Right cardiac atrium (tissue), 5 donors: Measurements from ENCODE around the gene OR9A2. TPM values are rescaled to one million over a fixed set of nuclear protein-coding genes. Genes with fewer than 3 reads are reported as not detected.
A peak's percentile ranks its signal among the peaks of the same experiment; 100 is the strongest.
"Not testable (repeated sequence)": the region's sequence is repeated elsewhere in the genome, so short reads cannot be mapped to it uniquely, and the experiment has no call there.

Experiments used
- ATAC-seq, 2 donors: fragments of 200-7000 bp; cut with Tn5 transposase; one replicate each; pipeline versions ENCODE4 v1.8.0 to v1.9.1; 2020; ENCODE audit warnings: moderate library complexity in 2 of 2, mild to moderate bottlenecking in 1 of 2
- DNase-seq, 3 donors: peaks; one replicate each; pipeline ENCODE4 v3.0.0-alpha.2; 2020
- H3K27ac ChIP-seq: one replicate; pipeline ENCODE4 v1.5.1; 2013; ENCODE audit warnings: mild to moderate bottlenecking, low read length, control low read depth, moderate library complexity
- H3K27me3 ChIP-seq: one replicate; pipeline ENCODE4 v1.6.1; 2013; ENCODE audit not compliant: control insufficient read depth, insufficient read depth
- H3K4me1 ChIP-seq: one replicate; pipeline ENCODE4 v1.6.1; 2013; ENCODE audit warnings: low read length; ENCODE audit not compliant: control insufficient read depth, insufficient read depth
- H3K4me3 ChIP-seq: one replicate; pipeline ENCODE4 v1.5.1; 2013; ENCODE audit warnings: low read length, control low read depth
- H3K9me3 ChIP-seq: one replicate; pipeline ENCODE4 v1.6.1; 2013; ENCODE audit warnings: low read length; ENCODE audit not compliant: control insufficient read depth
- WGBS: extraction: QIAGEN DNeasy Blood & Tissue Kit; methylation state at CpG from one replicate; pipeline ENCODE4 v1.1.7; 2013; 5-methylcytosine and 5-hydroxymethylcytosine counted together
- intact Hi-C, 4 donors: fragments of 100-400 bp; cut with DNase I; formaldehyde crosslinking; loops; one replicate each; pipeline versions ENCODE4 v1.11.0 to v1.14.0; 2022 to 2023
- polyA plus RNA-seq: library from polyadenylated mRNA; stranded (reverse); fragments of 200-250 nt; gene quantifications from one replicate; pipeline ENCODE4 v1.2.3, GENCODE V29; 2013
- total RNA-seq, 4 donors: library from RNA; stranded (reverse); fragmentation: NEBNext Ultra II Directional; extraction: Animal tissue kit (Norgen Biotek cat#: 25700); gene quantifications; one replicate each; pipeline ENCODE4 v1.2.1, GENCODE V29; 2021
- donor health status: healthy with polysubstance abuse.
- donor health status: DM: no; HTN: yes; CAD: no.
- donor health status: DM: no; HTN: no; CAD: no.
- donor health status: DM: no; HTN: yes; CAD: no; lungs with severe emphysema.
- donor health status: DM: yes; HTN: yes; CAD: no.

The OR9A2 gene
- total and polyA plus RNA-seq, 5 donors, result not detected

GRCh38 chr7:143003393-143004051, 23.4 kb downstream of the OR9A2 start:
- 34% methylated on average over 6 of the region's 6 CpGs for WGBS
- ATAC-seq (peak; percentile 47 to 61), DNase-seq (no peak)
- Histone ChIP-seq H3K27ac (no peak overlapping the region), H3K4me3 (peak overlapping the region; percentile 16), H3K9me3 (no peaks in the 10 kb centered on the region), H3K27me3 (no peaks in the 10 kb centered on the region), H3K4me1 (no peaks in the 10 kb centered on the region)
- intact Hi-C loops, result loop anchor here in 3 of 4 donors (2.0 to 5.0 kb wide), 2 partner anchors 149 to 151 kb away; partner anchors contain the start of gene EPHB6 (in 1 of the 3)

GRCh38 chr7:143002898-143003297, 24.0 kb downstream of the OR9A2 start:
- H3K9me3 ChIP-seq, result no peaks in the 10 kb centered on the region
- intact Hi-C loops, result loop anchor here in 3 of 4 donors (2.0 to 5.0 kb wide), 2 partner anchors 148 to 151 kb away; partner anchors contain the start of gene EPHB6 (in 1 of the 3)
- peak overlapping the region; percentile 16 for H3K4me3 ChIP-seq
- no peak overlapping the region for H3K27ac ChIP-seq
- WGBS, result 86% methylated on average over 5 of the region's 5 CpGs
- no peak for ATAC-seq
- DNase-seq, result no peak
- no peaks in the 10 kb centered on the region for H3K4me1 ChIP-seq
- H3K27me3 ChIP-seq, result no peaks in the 10 kb centered on the region

GRCh38 chr7:143002106-143002505, 24.8 kb downstream of the OR9A2 start:
- DNase-seq, result no peak
- intact Hi-C loops, result loop anchor here in 3 of 4 donors (2.0 to 5.0 kb wide), 2 partner anchors 147 to 150 kb away; partner anchors contain the start of gene EPHB6 (in 1 of the 3)
- no peak for ATAC-seq
- Histone ChIP-seq H3K4me1 (no peaks in the 10 kb centered on the region), H3K9me3 (no peaks in the 10 kb centered on the region), H3K4me3 (no peak overlapping the region), H3K27me3 (no peaks in the 10 kb centered on the region), H3K27ac (no peak overlapping the region)
- WGBS, result 50% methylated on average over 3 of the region's 3 CpGs

GRCh38 chr7:143000648-143001047, 26.3 kb downstream of the OR9A2 start:
- ATAC-seq (no peak), DNase-seq (no peak)
- Histone ChIP-seq H3K4me1 (no peaks in the 10 kb centered on the region), H3K4me3 (no peak overlapping the region), H3K9me3 (no peaks in the 10 kb centered on the region), H3K27me3 (no peaks in the 10 kb centered on the region), H3K27ac (no peak overlapping the region)
- intact Hi-C loops, result loop anchor here in 2 of 4 donors (5.0 kb wide), 1 partner anchor 148 kb away; no protein-coding TSS in a partner anchor
- 84% methylated on average over 2 of the region's 2 CpGs for WGBS

- no peak for DNase-seq
- ATAC-seq, result no peak
- H3K4me3 ChIP-seq, result no peak overlapping the region
- no peaks in the 10 kb centered on the region for H3K9me3 ChIP-seq
- H3K27ac ChIP-seq, result no peak overlapping the region
- H3K4me1 ChIP-seq, result no peaks in the 10 kb centered on the region
- no peaks in the 10 kb centered on the region for H3K27me3 ChIP-seq
- intact Hi-C loops, result loop anchor here in 2 of 4 donors (5.0 kb wide), 1 partner anchor 147 kb away; no protein-coding TSS in a partner anchor
Observed at GRCh38 chr7:142999793-143000192, 27.1 kb downstream of the OR9A2 start.

GRCh38 chr7:142998966-142999365, 28.0 kb downstream of the OR9A2 start:
- Histone ChIP-seq H3K27ac (no peak overlapping the region), H3K27me3 (no peaks in the 10 kb centered on the region), H3K9me3 (no peaks in the 10 kb centered on the region), H3K4me3 (no peak overlapping the region), H3K4me1 (no peaks in the 10 kb centered on the region)
- 80% methylated on average over 6 of the region's 6 CpGs for whole genome bisulfite sequencing
- intact Hi-C loops, result no loop called here
- DNase-seq (no peak), ATAC-seq (no peak)

GRCh38 chr7:142997456-142997989, 29.4 kb downstream of the OR9A2 start:
- Histone ChIP-seq H3K27ac (no peak overlapping the region), H3K4me3 (no peak overlapping the region), H3K4me1 (no peaks in the 10 kb centered on the region), H3K9me3 (no peaks in the 10 kb centered on the region), H3K27me3 (no peaks in the 10 kb centered on the region)
- ATAC-seq, result no peak
- no peak for DNase-seq
- intact Hi-C loops, result no loop called here
- 48% methylated on average over 4 of the region's 4 CpGs for WGBS

GRCh38 chr7:142992427-142992826, 34.5 kb downstream of the OR9A2 start:
- intact Hi-C loops, result no loop called here
- Histone ChIP-seq H3K27ac (no peak overlapping the region), H3K4me3 (no peak overlapping the region), H3K9me3 (no peaks in the 10 kb centered on the region), H3K4me1 (no peaks in the 10 kb centered on the region), H3K27me3 (no peaks in the 10 kb centered on the region)
- no peak for DNase-seq
- WGBS, result 38% methylated on average over 3 of the region's 3 CpGs
- ATAC-seq, result no peak

GRCh38 chr7:142984297-142984696, 42.6 kb downstream of the OR9A2 start:
- H3K9me3 ChIP-seq, result no peaks in the 10 kb centered on the region
- no peaks in the 10 kb centered on the region for H3K4me1 ChIP-seq
- DNase-seq (no peak), ATAC-seq (no peak)
- 87% methylated on average over 1 of the region's 1 CpG for WGBS
- H3K27ac ChIP-seq, result no peak overlapping the region
- H3K4me3 ChIP-seq, result no peak overlapping the region
- H3K27me3 ChIP-seq, result no peaks in the 10 kb centered on the region
- intact Hi-C loops, result no loop called here

GRCh38 chr7:142983825-142984224, 43.1 kb downstream of the OR9A2 start:
- no peak overlapping the region for H3K4me3 ChIP-seq
- no peaks in the 10 kb centered on the region for H3K27me3 ChIP-seq
- DNase-seq, result no peak
- no peak overlapping the region for H3K27ac ChIP-seq
- 80% methylated on average over 1 of the region's 1 CpG for WGBS
- intact Hi-C loops, result no loop called here
- H3K4me1 ChIP-seq, result no peaks in the 10 kb centered on the region
- no peaks in the 10 kb centered on the region for H3K9me3 ChIP-seq
- ATAC-seq, result peak in 1 of 2 donors; percentile 24

GRCh38 chr7:142978402-142978801, 48.5 kb downstream of the OR9A2 start:
- H3K27ac ChIP-seq, intact Hi-C loops, H3K27me3 ChIP-seq, DNase-seq, ATAC-seq, H3K4me3 ChIP-seq, H3K4me1 ChIP-seq, H3K9me3 ChIP-seq: not testable (repeated sequence)
- WGBS, result 78% methylated on average over 4 of the region's 4 CpGs
